ENCODE measurements around the gene G6PC3. TPM values are rescaled to one million over a fixed set of nuclear protein-coding genes. Genes with fewer than 3 reads are reported as not detected.
A peak's percentile ranks its signal among the peaks of the same experiment; 100 is the strongest.

The G6PC3 gene
- total RNA-seq, 3 donors from 2014 or later (not counting 1 experiment from before 2014, with no cell fraction given): 18.2 to 21.7 (median 20.6) TPM

DNA sequence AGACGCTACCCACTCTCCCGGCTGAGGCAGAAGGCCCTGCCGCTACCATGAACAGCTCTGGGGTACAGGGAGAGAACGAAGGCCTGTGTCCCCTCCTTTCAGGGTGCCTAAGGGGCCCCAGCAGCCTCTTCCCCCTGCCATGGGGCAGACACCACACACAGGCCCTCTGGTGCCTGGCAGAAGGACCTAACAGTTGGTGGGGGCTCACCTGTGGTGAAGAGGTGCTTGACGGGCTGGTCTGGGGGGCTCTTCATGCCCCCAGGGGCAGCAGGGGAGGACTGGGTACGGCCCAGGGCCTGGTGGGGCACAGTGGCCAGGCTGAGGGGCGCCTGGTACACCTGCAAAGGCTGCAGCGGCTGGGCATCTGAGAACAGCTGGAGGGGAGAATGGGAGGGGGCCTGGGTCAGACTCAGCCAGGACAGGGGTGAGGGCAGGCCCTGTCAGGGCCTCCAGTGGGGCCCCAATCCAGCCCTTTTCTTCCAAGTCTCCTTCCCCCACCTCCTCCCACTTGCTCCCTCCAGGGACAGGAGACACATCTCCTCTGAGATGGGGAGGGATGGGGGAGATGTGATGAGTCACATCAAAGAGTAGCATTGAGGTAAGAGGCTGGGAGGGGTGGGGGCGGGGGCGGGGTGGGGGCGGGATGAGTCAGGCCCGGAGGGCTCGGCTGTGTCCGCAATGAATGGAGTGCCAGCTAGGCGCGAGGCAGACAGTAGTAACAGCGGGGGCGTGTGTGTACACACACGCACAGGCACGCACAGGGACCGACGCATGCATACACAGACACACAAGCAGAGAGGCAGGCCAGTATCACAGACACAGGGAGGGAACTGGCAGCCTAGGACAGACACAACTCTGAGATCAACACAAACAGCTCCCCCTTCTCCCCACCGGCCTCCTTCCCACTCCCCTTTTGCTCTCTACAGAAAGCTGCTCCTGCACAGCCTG lies 16.1 kb downstream of the G6PC3 start:
- H3K9me3 Mint-ChIP-seq: no peaks in the 10 kb centered on the region
- ATAC-seq (peak; percentile 5 to 20 (median 16)), DNase-seq (no peak)
- Histone ChIP-seq H3K36me3 (ENCODE audit: control insufficient read depth, insufficient read depth, low read length) (peaks cover 48% of the 10 kb centered on the region), H3K9me3 (ENCODE audit: control insufficient read depth, insufficient read depth, low read length) (no peaks in the 10 kb centered on the region), H3K27ac (ENCODE audit: low read length) (no peak overlapping the region), H3K27me3 (ENCODE audit: control insufficient read depth, insufficient read depth, low read length) (no peaks in the 10 kb centered on the region), H3K4me1 (ENCODE audit: control insufficient read depth, insufficient read depth, low read length) (no peaks in the 10 kb centered on the region), H3K4me3 (ENCODE audit: low read length) (no peak overlapping the region)
- 82% methylated on average over 20 of the region's 23 CpGs for WGBS (ENCODE audit: insufficient coverage)
- H3K4me3 Mint-ChIP-seq: no peak overlapping the region
- H3K36me3 Mint-ChIP-seq: no peaks in the 10 kb centered on the region
- H3K27ac Mint-ChIP-seq: no peak overlapping the region
- intact Hi-C loops (cut with micrococcal nuclease): no loop called here
- no peaks in the 10 kb centered on the region for H3K27me3 Mint-ChIP-seq (ENCODE audit: low read depth in 2 of 2)
- TF ChIP-seq, protein P1, sequence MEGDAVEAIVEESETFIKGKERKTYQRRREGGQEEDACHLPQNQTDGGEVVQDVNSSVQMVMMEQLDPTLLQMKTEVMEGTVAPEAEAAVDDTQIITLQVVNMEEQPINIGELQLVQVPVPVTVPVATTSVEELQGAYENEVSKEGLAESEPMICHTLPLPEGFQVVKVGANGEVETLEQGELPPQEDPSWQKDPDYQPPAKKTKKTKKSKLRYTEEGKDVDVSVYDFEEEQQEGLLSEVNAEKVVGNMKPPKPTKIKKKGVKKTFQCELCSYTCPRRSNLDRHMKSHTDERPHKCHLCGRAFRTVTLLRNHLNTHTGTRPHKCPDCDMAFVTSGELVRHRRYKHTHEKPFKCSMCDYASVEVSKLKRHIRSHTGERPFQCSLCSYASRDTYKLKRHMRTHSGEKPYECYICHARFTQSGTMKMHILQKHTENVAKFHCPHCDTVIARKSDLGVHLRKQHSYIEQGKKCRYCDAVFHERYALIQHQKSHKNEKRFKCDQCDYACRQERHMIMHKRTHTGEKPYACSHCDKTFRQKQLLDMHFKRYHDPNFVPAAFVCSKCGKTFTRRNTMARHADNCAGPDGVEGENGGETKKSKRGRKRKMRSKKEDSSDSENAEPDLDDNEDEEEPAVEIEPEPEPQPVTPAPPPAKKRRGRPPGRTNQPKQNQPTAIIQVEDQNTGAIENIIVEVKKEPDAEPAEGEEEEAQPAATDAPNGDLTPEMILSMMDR (IDR thresholded peaks at IDR 0.05): no peak
- H3K4me1 Mint-ChIP-seq: peaks cover 0 to 7% of the 10 kb centered on the region in 2 donors

DNA sequence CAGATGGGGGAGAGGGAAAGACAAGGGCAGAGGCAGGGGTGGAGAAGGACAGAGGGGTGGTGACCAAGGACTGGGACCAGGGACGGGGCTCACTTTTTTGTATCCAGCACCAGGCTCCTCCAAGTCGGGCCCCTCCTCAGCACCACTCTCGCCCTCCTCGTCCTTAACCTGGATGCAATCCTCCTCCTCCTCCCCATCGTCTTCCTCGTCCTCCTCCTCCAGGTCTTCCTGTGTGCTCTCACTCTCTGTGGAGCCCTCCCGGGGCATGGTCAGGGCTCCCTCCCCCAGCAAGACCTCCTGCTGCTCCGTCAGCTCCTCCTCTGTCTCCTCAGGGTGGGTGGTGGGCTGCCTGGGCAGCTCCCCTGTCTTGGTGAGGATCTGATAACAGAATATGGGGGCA lies 16.8 kb downstream of the G6PC3 start:
- WGBS (ENCODE audit: insufficient coverage): 89% methylated on average over 6 of the region's 8 CpGs
- H3K9me3 Mint-ChIP-seq: no peaks in the 10 kb centered on the region
- no peak for DNase-seq
- Histone ChIP-seq H3K4me1 (ENCODE audit: control insufficient read depth, insufficient read depth, low read length) (no peaks in the 10 kb centered on the region), H3K27ac (ENCODE audit: low read length) (no peak overlapping the region), H3K9me3 (ENCODE audit: control insufficient read depth, insufficient read depth, low read length) (no peaks in the 10 kb centered on the region), H3K36me3 (ENCODE audit: control insufficient read depth, insufficient read depth, low read length) (peaks cover 49% of the 10 kb centered on the region), H3K4me3 (ENCODE audit: low read length) (no peak overlapping the region), H3K27me3 (ENCODE audit: control insufficient read depth, insufficient read depth, low read length) (no peaks in the 10 kb centered on the region)
- intact Hi-C loops (cut with micrococcal nuclease): no loop called here
- no peak overlapping the region for H3K27ac Mint-ChIP-seq
- no peaks in the 10 kb centered on the region for H3K36me3 Mint-ChIP-seq
- TF ChIP-seq, protein P1 (IDR thresholded peaks at IDR 0.05): no peak
- H3K4me3 Mint-ChIP-seq: no peak overlapping the region
- peaks cover 0 to 8% of the 10 kb centered on the region in 2 donors for H3K4me1 Mint-ChIP-seq
- H3K27me3 Mint-ChIP-seq (ENCODE audit: low read depth in 2 of 2): no peaks in the 10 kb centered on the region
- no peak for ATAC-seq

DNA sequence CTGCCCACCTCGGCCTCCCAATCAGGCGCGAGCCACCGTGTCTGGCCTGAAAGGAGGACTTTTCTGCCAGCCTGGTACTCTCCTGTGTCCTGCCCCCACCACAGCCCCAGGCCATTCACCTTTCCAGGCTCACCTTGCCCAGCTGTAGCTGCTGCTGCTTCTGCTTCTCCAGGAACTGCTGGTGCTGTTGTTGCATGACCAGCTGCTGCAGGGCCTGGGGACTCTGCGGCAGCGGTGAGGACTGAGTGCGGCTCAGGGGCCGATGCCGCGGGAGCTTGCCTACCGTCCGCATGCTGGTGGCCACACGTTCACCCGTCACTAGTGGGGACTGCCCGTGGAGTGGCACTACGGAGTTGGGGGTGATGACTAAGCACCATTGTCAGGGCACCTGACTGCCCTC lies 17.7 kb downstream of the G6PC3 start:
- peak overlapping the region in 1 of 2 donors; percentile 12 for H3K27ac Mint-ChIP-seq
- no peaks in the 10 kb centered on the region for H3K36me3 Mint-ChIP-seq
- peaks cover 0 to 8% of the 10 kb centered on the region in 2 donors for H3K4me1 Mint-ChIP-seq
- H3K36me3 ChIP-seq (ENCODE audit: control insufficient read depth, insufficient read depth, low read length): peaks cover 48% of the 10 kb centered on the region
- WGBS (ENCODE audit: insufficient coverage): 96% methylated on average over 16 of the region's 16 CpGs
- no peaks in the 10 kb centered on the region for H3K4me1 ChIP-seq (ENCODE audit: control insufficient read depth, insufficient read depth, low read length)
- no peak overlapping the region for H3K4me3 Mint-ChIP-seq
- H3K27me3 ChIP-seq (ENCODE audit: control insufficient read depth, insufficient read depth, low read length): no peaks in the 10 kb centered on the region
- TF ChIP-seq, protein P1 (IDR thresholded peaks at IDR 0.05): no peak
- intact Hi-C loops (cut with micrococcal nuclease): no loop called here
- no peak overlapping the region for H3K4me3 ChIP-seq (ENCODE audit: low read length)
- H3K9me3 ChIP-seq (ENCODE audit: control insufficient read depth, insufficient read depth, low read length): no peaks in the 10 kb centered on the region
- no peak overlapping the region for H3K27ac ChIP-seq (ENCODE audit: low read length)
- ATAC-seq (no peak), DNase-seq (no peak)
- H3K27me3 Mint-ChIP-seq (ENCODE audit: low read depth in 2 of 2): no peaks in the 10 kb centered on the region
- no peaks in the 10 kb centered on the region for H3K9me3 Mint-ChIP-seq
